HG03108 (cell line): Measurements from ENCODE around the gene UCK2.

Experiments
- ATAC-seq: cut with Tn5 transposase; IDR thresholded peaks from one replicate; pipeline ENCODE4 v1.9.1; 2021; ENCODE audit warnings: moderate library complexity; ENCODE audit not compliant: unreplicated experiment

The UCK2 gene

DNA sequence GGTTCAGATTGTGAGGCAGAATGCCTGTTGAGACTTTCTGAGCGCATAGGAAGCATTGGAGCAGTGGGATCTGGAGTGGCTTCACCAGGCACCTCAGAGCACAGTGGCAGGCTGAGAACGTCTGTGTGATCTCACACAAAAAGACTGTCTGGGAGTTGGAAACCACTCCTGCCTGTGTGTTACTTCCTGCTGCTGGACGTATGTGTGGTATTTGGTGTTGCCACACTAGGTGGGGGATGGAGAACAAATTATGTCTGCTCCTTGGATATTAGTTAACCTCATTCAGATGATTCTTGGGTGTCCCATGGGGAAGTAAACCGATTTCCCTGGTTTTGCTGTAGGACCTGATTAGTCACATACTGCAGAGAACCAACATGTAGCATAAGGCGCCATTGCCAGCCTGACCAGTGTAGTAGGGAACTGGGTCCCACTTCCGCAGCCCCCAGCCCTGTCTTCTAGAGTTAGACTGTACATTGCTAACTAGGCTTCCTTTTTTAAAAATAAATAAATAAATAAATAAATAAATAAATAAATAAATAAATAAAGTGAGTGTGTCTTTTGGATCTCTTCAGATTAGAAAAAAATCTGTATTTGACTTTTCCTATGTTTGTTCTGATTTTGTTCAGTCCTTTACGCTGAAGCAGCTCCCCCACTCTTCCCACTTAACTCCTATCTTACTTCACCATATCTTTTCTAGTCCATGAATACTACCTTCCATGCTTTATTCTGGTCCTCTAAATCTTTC, 26.9 kb downstream of the UCK2 start:
- ATAC-seq = no peak

DNA sequence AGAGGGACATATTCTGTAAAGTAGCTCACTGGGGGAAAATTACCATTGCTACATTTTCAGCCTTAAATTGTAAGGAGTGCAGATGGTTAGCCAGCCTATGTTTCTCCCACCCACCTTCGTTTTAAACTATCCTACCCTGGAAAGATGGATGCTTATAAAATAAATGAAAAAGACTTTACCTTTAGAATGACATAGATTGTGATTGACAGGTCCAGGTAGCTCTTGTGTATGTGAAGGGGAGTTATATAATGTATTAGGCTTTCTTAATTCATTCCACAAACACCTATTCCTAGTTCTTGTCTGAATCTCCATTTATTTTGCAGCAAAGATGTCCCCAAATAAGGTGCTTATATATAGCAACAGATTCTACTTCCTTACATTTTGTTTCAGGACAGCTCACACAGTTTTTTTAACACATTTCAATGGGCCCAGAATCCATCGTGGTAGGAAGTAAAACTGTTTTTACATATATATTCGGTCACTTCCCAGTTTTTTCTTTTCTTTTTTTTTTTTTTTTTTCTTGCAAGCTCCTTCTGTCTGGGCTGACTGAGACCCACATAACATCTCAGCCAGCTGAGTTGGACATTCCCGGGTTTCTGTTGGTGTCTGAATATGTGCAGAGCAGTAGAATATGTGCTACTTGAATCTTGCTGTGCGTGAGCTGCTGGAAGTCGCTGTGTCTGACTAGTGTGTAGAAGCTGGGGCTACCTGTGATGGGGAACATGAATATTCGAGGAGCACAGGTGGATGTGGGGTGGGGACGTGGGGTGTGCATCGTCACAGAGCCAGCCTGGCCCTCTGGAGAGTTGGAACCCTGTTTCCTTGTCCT, 27.8 kb downstream of the UCK2 start:
- ATAC-seq = no peak

DNA sequence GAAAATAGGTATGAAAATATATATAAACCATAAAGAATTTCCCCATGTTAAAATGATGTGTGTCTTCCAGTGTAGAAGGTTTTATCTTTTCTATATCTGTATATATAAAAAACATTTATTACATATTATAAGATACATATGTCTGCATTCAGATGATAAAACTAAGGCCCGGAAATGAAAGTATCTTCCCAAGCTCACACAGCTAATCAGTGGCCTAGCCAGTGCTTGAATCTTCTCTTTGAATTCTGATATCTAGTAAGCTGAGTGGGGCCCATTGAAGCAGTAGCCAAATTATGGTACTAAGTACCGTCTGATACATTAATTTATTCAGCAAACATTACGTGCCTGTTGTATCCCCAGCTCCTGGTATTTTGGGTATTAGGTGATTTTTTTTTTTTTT, 28.6 kb downstream of the UCK2 start:
- no peak for ATAC-seq

- ATAC-seq = no peak
Measured at GRCh38 chr1:165856606-165857005, 29.2 kb downstream of the UCK2 start.

GRCh38 chr1:165857046-165857801, 29.8 kb downstream of the UCK2 start:
- peak; percentile 78 for ATAC-seq

GRCh38 chr1:165858364-165858823, 31.0 kb downstream of the UCK2 start:
- ATAC-seq = no peak

- ATAC-seq = no peak
Measured at GRCh38 chr1:165858967-165859845, 31.8 kb downstream of the UCK2 start.

DNA sequence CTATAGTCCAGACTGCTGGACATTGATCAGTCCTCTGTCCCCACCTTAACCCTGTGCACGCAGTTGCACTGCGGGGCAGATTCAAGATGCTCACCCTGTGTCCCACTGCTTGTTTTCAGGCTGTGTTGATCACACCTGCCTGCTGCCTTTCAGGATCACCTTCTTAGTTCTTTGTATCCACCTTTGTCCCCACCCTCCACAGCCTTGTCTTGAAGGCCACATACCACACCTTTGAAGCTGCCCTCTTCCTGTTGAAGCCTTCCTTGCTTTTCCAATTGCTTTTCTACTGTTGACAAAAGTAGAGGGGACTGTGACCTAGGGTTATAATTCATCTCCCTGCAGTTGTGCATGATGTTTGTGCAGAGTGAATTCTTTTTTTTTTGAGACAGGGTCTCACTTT, 32.7 kb downstream of the UCK2 start:
- ATAC-seq = no peak

GRCh38 chr1:165861911-165862310, 34.5 kb downstream of the UCK2 start:
- ATAC-seq = no peak

DNA sequence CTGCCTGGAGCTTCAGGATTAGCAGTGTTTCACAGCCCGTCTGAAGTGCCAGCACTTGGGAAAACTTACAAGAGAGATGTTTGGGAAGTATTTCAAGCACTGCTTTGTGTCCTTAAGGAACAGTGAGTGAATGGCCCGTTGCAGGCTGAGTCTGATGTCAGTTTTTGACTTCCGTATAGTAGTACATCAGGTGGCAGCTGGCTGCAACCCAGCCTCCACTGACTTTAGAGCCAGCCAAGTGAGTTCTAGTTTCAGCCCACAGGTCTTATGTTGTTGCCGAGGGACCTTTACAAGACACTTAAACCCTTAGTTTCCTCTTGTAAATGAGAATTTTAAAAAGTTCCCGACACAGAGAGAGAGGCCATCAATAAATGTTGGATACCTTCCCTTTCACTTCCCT, 35.0 kb downstream of the UCK2 start:
- peak; percentile 44 for ATAC-seq

GRCh38 chr1:165863346-165863745, 35.9 kb downstream of the UCK2 start:
- ATAC-seq = no peak

DNA sequence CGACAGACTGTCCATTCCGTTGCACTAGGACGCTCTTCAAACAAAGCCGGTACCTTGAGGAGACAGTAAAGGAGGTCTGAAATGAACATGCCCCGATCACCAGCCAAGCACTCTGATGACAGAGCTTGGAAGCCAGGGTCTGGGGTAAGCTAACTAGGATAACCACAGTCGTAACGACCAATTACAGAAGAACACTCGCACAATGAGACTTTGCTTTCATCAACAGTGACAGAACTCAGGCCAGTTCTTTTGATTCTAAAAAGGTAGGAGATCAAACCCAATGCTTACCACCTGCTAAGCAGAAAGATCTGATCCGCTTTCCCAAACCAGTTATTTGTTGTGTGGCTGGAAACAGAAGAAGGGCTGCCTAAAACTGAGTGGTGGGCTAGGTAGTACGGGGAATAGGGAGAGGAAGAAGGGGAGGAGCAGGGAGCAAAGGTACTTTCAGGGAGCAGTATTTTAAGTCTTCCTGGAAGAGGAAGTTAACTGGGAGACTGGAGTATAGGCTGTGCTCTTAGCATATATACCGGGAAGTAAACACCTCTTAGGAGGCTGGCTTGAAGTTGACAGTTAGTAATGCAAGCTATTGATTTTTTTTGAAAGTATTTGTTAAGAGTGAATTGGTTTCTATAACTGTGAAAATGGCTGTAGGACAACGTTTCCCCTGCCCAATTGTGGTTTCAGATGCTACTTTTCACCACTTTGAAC, 38.4 kb downstream of the UCK2 start:
- ATAC-seq = no peak

DNA sequence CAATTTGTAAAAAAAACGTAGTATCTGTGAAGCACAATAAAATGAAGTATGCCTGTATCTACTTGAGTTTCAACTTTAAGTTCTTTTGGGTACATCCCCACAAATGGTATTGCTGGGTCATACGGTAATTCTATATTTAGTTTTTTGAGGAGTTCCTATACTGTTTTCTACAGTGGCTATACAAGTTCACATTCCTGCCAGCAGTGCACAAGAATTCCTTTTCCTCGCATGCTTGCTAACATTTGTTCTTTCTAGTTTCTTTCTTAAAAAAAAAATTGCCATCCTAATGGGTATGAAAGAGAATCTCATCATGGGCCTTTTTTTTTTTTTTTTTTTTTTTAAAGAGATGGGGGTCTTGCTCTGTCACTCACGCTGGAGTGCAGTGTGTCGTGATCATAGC, 41.9 kb downstream of the UCK2 start:
- ATAC-seq = no peak

- ATAC-seq = peak; percentile 81
Measured at GRCh38 chr1:165871311-165872067, 44.1 kb downstream of the UCK2 start.

GRCh38 chr1:165873481-165873880, 46.1 kb downstream of the UCK2 start:
- ATAC-seq = no peak

DNA sequence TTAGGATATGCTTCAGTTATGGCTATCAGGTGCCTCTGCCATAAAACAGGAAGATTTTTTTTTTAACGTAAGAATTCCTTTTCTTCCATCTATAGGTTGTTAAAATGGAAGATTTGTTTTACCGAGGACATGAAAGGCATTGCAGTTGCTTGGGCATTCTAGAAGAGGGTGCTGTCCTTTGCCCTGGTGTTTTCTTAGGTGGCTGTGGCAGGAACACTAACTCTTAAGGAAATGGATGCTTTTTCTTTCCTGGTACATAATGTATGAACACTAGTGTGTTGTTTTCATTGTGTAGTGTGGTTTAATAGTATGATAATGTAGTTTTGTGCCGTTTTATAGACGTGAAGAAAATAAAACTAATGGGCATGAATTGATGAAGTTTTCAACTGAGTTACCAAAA, 47.2 kb downstream of the UCK2 start:
- no peak for ATAC-seq

DNA sequence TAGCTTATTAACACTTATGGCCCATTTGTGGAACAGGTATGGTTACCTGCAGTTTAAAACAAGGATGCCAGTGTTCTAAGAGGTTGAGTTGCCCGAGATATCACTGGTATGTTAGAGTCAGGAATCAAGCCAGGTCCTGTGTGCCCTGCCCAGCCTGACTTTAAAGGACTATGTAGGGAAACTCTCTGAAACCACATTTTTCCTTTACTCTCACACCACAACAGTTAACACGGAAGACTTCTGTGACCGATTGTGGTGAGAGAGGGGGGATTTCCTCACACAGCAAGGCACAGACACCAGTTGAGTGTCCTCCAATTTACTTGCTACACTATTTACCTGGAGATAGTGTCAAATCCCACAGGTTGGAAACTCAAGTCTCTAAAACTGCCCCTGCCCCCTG, 47.8 kb downstream of the UCK2 start:
- ATAC-seq = peak; percentile 28

- ATAC-seq = no peak
Measured at GRCh38 chr1:165875604-165876003, 48.2 kb downstream of the UCK2 start.

GRCh38 chr1:165876121-165876520, 48.7 kb downstream of the UCK2 start:
- no peak for ATAC-seq
